Iris pigment epithelial cell (primary cell): Measurements from ENCODE around the gene KLB.
"Not testable (repeated sequence)": the region's sequence is repeated elsewhere in the genome, so short reads cannot be mapped to it uniquely, and the experiment has no call there.

Source experiments
- DNase-seq: peaks from one replicate; pipeline ENCODE4 v3.0.0-alpha.2; 2011; ENCODE audit warnings: low read depth

KLB gene

GRCh38 chr4:39406763-39407583 lies at the start of gene KLB:
KLB (plus strand) TSS chr4:39406930; CDS start chr4:39406950, 20 bp downstream.
- DNase-seq, result no peak

DNA sequence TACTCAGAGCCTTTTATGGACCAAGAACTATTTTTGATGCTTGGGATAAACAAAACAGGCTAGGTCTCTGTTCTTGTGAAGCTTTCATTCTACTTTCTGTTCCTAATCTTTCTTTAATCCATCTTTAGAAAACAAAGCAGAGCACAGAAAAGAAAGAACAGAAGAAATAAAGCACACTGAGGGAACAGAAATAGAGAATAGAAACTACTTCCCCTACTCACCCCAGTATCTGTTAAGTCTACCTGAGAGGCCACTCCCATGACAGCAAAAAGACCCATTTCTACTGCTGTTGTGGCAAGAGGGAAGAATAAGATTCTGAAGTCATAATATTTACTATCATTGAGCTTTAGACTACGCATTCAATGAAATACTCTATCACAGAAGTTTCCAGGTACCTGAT lies 49.7 kb upstream of the KLB start:
- DNase-seq, result no peak

DNA sequence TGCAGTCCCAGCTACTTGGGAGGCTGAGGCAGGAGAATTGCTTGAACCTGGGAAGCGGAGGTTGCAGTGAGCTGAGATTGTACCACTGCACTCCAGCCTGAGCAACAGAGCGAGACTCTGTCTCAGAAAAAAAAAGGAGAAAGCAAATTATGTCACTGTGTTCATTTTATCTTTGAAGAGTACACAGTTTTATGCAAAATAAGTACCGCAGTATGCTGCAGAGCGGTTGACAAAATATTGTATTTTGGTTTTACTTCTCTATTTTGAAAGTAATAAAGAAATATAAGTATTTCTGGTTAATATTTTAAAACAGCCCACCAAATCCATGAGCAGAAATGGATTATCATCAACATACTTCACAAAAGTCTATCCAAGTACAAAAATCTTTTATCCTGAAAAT lies 46.1 kb upstream of the KLB start:
- not testable (repeated sequence) for DNase-seq

DNA sequence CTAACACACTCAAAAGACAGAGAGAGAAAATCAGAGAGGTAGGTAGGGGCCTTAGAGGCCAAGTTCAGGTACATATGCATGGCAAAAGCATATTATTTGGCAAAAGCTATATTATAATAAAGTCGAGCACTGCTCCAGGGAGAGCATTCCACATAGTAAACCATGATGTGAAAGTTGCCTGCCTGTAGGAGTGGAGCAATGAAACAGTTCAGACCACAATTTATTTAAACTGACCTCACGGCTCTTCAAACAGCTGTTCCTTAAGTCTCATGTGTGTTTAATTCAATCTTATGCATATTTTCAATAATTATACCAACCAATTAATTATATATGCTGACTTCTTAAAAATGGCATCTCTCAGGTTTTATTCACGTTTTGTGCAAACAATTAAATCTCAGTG lies 43.9 kb upstream of the KLB start:
- DNase-seq, result peak; percentile 76

DNA sequence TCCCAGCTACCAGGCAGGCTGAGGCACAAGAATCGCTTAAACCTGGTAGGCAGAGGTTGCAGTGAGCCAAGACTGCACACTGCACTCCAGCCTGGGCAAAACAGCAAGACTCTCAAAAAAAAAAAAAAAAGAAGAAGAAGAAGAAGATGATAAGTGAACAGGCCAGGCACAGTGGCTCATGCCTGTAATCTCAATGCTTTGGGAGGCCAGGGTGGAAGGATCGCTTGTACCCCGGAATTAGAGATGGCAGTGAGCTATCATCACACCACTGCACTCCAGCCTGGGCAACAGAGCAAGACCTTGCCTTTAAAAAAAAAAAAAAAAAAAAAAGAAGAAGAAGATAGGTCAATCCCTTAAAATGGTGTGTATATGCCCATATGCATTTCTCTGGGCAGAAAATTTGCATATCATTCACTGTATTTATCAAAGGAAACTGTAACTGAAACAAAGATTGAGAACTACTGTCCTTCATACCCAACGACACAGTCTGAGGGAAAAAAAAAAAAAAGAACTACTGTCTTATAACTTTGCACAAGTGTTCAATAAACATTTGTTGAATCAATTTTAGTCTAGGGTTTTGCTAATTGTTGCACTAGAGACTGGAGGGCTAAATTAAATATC lies 42.8 kb upstream of the KLB start:
- no peak for DNase-seq

- no peak for DNase-seq
These were observed 41.4 kb upstream of the KLB start for GRCh38 chr4:39365360-39365759.

DNA sequence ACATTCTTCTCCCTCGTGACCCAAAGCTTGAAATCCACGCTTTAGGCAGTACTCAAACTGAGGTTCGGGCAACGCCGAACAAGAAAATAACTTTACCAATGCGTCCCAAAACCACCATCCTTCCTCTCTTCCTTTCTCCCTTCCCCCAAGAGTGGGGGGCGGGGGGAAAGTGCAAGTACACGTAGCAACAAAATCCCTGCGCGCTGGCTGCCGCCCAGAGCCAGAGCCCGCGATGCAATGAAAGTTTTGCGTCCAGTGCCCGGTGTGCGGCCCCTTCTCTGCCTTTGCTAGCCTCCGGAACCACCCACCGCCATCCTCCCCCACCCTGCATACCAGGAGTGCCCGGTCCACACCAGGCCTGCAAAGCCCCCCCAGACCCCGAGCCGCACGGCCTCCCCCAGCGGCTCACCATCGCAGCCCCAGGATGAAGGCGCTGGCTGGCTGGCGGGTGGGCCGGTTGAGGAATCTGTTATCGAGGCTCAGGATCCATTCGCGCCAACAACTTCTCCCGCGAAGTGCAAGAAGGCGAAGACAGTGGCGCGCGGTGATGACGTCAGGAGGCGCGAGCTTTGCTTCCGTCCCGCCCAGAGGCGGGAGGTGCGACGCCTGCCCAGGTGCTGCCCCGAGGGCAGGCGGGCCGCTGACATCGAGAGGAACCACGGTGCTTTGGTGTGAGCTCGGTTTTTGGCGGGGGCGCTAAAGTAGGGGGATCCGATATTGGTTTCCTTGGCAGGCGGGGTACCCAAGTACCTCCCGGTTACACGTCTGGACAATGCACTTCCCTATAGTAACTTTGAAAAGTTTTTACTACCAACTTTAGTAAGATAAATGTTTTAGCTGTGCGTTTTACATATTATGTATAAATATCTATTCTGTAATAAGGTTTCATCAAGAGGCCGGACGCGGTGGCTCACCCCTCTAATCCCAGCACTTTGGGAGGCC lies 40.6 kb upstream of the KLB start, which contains the start of gene RFC1:
TSS of gene RFC1 (minus strand) at position 533 of the 942 bp plus-strand sequence. CDS start at position 412, 121 bp downstream.
- peak; percentile 91 for DNase-seq

GRCh38 chr4:39367166-39367565 lies 39.6 kb upstream of the KLB start:
- DNase-seq, result no peak

DNA sequence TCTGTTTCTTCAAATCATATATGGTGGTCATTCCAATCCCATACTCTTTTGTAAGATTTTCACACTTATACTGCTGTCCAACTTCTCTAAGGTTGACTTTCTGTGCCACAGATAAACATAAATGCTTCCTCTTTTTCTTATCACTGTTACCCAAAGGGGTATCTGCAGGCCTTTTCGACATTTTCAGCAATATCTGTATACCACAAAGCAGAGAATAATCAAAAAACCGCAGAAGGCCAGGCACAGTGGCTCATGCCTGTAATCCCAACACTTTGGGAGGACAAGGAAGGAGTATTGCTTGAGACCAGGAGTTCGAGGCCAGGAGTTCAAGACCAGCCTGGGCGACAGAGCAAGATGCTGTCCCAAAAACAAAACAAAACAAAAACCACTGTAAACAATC lies 37.4 kb upstream of the KLB start:
- DNase-seq, result no peak

- not testable (repeated sequence) for DNase-seq
These were observed 35.5 kb upstream of the KLB start for GRCh38 chr4:39371209-39371608.

DNA sequence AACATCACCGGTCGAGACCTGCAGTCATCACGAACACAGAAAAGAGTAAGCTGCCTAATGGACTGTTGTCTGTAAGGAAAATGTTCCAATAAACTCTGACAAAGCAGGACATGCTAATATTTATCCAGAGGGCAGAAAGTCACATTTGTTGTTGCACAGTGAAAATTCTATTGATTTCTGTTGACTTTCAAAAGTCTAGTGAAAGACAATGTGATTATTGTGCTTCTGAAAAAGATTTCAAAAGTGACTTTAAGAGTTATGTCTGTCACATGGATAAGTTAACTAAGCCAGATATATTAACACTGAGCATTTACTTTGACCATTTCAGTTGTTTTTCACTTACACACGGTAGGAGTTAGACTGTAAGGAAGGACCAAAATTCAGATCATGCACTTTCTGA lies 31.3 kb upstream of the KLB start:
- no peak for DNase-seq

- DNase-seq, result no peak
These were observed 23.0 kb upstream of the KLB start for GRCh38 chr4:39383690-39384089.

GRCh38 chr4:39384563-39384962 lies 22.2 kb upstream of the KLB start:
- no peak for DNase-seq

- DNase-seq, result no peak
These were observed 16.1 kb upstream of the KLB start for GRCh38 chr4:39390603-39391002.

DNA sequence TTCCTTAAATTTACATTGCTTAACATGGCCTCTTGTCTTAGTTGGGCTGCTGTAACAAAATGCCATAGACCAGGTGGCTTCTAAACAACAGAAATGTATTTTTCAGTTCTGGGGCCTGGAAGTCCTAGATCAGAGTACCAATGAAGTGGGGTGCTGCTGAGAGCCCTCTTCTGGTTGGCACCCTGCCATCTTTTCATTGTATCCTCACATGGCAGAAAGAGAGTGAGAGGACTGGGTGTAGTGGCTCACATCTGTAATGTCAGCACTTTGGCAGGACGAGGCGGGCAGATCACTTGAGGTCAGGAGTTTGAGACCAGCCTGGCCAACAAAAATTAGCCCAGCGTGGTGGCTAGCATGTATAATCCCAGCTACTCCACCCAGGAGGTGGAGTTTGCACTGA lies 12.0 kb upstream of the KLB start:
- DNase-seq, result no peak

- not testable (repeated sequence) for DNase-seq
These were observed 5.1 kb upstream of the KLB start for GRCh38 chr4:39401640-39402039.

DNA sequence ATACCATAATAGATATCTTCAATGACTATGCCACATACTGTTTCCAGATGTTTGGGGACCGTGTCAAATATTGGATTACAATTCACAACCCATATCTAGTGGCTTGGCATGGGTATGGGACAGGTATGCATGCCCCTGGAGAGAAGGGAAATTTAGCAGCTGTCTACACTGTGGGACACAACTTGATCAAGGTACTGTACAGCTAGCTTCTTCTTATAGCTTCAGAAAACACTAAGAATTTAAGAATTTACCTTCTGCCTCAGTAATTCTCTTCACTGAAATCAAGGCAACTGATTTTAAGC lies 805 bp downstream of the KLB start:
- no peak for DNase-seq

- DNase-seq, result peak; percentile 29
These were observed 3.7 kb downstream of the KLB start for GRCh38 chr4:39410415-39410814.

- DNase-seq, result not testable (repeated sequence)
These were observed 4.8 kb downstream of the KLB start for GRCh38 chr4:39411561-39411960.

DNA sequence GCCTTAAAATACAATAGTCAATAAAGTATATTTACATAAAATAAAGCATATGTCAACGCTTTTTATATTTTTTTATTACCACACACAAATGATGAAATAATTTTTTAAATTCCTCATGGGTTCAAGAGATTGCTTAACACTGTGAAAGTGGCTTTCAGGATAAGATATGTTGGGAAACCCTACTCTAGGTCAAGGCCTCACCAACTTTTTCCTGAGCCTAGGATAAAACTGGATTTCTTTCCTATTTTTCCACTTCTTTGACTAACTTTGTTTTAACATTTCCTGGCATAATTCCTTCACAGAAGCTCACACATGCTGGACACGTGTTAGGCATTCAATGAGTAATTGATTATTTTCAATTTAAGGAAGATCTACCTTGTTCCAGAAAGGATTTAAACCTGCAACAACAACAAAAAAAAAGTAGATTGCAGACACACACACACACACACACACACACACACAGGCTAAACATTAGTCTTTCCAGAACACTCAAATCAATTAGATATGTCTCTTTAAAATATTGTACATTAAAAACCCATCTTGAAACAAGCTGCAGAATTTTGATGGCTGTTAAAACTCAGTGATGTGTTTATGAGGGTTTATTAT lies 9.1 kb downstream of the KLB start:
- DNase-seq, result no peak

DNA sequence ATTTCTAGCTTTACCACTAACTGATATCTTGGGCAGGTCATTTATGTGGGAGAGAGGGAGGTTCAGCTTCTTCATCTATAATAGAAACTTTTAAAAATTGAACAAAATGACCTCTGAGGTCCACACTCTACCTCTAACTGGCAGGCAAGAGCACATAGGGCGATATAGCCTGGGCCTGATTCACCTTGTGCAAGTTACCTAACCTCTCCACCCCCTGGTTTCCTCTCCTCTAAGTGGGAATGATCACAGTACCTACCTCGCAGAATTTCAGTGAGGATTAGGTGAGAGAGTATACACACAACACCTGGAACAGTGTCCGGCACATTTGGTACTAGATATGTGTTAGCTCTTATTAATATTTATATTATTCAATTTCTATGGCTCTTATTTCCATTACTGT lies 15.5 kb downstream of the KLB start:
- no peak for DNase-seq

DNA sequence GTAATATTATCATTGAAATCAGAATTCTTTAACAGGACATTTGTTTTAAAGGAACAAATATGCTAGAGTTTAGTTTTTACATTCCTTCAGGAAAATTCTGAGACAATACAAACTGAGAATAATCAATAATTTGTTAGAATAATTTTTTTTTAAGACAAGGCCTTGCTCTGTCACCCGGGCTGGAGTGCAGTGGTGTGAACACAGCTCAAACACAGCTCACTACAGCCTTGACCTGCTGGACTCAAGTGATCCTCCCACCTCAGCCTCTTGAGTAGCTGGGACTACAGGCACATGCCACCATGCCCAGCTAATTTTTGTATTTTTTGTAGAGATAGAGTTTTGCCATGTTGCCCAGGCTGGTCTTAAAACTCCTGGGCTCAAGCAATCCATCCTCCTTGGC lies 18.6 kb downstream of the KLB start:
- not testable (repeated sequence) for DNase-seq
